ENCODE results near the gene DHODH.
"Not testable (repeated sequence)": the region's sequence is repeated elsewhere in the genome, so short reads cannot be mapped to it uniquely, and the experiment has no call there.

DHODH gene

DNA sequence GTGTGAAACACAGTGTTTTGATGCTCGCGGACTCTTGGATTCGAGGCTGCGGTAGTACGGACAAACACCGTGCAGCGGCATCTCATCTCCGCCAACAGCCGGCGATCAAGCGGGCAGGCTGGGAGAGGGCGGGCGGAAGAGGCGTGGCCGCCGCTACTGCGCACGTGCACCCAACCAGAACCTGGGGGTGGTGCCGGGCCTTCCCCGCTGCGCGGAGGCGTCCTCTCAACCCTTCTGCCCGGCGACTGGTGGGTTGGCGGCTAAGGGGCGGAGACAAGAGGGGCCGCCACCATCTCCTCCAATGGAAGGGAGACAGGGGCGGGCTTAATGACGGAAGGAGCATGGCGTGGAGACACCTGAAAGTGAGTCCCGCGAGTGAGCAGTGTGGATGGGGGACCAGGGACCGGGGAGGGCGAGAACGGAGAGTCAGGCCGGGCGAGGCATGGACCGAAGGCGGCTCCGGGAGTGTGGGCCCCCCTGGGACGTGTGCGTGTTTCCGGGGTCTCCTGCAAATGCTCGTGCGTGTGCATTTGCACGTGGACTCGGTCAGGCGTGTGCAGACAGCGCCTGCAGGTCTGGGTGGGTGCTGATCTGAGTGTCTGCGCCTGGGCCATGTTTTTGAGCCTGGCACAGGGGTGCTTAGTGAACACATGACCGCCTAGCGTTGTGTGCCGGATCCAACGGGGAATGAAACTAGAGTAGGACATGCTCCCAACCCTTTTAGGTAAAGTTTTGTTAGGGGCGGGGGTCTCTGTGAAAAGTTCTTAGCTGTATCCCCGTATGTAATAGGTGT lies at the start of gene DHODH:
Gene DHODH (plus strand): TSS at position 321 of the 793 bp plus-strand sequence. CDS start 21 bp downstream, at position 342.
- peak; percentile 92 for DNase-seq

DNA sequence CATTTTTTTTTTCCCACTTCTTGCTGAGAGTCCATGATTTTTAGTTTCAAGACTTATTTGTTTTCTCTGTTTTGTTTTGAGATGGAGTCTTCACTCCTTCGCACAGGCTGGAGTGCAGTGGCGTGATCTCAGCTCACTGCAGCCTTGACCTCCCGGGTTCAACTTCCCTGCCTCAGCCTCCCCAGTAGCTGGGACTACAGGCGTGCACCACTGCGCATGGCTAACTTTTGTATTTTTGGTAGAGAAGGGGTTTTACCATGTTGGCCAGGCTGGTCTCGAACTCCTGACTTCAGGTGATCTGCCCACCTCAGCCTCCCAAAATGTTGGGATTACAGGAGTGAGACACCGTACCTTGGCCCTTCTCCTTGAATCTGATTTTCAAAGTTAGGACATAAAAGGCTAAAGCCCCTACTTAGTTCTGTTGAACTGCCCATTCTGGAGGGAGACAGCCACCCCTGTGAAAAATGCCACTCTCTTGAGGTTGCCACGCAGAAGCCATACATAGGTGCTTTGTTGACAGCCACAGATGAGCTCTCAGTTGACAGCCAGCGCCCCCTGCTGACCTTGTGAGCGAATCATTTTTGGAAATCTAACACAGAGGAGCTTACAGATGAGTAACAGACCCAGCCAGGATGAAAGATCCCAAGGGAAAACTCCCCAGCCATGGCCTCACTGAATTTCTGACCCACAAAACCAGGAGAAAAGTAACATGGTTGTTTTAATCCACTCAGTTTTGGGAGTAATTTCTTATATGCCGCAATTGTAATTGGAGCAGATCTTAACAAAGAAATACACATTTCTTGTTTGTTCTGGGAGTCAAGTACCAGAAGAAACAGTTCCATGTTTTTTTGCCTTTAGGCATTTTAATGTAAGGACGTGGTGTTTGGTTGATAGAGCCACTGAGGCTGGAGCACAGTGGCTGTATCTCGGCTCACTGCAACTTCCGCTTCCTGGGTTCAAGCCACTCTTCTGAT lies 47.2 kb upstream of the DHODH start:
- peak; percentile 62 for DNase-seq

DNA sequence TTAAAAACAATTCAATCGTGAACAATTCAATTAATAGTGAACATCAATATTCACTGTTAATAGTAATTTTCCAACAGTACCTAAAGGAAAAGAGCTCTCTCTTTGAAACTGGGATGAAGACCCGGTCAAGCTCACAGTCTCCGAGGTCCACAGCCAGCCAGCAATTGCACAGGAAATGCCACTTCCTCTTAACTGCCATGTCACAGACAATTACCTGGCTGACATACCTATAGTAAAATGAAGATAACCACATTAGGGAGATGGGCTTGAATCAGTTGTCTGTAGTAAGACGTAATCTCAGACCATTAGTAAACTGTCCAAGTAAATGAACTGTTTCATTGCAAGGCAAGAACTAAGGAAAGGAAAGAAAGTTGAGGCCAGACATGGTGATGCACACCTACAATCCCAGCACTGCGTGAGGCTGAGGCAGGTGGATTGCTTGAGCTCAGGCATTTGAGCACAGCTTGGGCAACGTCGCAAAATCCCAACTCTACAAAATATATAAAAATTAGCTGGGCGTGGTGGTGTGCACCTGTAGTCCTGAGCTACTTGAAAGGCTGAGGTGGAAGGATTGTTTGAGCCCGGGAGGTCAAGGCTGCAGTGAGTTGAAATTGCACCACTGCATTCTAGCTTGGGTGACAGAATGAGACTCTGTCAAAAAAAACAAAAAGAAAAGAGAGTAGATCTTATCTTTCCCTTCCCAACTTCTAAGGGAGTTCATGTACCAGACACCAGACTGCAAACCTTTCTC lies 45.2 kb upstream of the DHODH start:
- DNase-seq: no peak

DNA sequence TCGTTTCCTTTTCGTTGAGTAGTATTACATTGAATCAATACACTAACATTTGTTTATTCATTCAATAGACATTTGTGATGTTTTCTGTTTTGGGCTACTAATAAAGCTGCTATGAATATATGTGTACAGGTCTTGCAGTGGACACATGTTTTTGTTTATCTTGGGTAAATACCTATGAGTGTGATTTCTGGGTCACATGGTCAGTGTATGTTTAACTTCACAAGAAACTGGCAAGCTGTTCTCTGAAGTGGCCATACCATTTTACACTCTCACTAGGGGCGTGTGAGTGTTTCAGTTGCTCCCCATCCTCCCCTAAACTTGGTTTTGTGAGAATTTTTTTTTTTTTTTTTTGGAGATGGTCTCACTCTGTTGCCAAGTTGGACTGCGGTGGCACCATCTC lies 43.3 kb upstream of the DHODH start:
- no peak for DNase-seq

DNA sequence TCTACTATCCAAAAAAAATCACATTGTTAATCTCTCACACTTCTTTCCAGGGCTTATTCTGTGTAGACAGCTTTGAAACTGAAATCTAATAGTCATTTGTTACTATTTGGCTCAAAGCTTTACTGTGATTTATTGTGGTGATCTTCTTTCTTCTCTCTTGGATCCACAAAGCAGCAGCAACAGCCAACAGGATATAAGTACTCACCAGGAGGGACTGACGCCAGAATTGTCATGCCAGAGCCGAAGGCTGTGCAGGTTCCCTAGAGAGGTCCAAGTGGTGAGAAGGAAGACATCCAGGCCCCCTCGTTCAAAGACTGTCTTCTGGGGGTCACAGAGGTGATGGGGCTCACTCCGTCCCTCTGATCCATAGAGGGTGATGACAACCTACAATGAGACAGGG lies 41.6 kb upstream of the DHODH start:
- no peak for DNase-seq

DNA sequence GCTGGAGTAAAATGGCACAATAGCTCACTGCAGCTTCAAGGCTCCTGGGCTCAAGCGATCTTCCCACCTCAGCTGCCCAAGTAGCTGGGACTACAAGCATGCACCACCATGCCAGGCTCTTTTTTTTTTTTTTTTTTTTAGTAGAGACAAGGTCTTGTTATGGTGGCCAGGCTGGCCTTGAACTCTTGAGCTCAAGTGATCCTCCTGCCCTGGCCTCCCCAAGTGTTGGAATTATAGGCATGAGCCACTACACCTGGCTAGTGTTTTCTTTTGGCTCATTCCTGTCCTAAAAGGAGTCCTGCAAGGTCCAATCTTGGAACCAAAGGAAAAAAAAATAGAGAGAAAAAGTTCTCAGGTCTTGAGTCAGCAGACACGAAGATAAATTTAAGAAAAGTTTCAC lies 39.2 kb upstream of the DHODH start:
- no peak for DNase-seq

DNA sequence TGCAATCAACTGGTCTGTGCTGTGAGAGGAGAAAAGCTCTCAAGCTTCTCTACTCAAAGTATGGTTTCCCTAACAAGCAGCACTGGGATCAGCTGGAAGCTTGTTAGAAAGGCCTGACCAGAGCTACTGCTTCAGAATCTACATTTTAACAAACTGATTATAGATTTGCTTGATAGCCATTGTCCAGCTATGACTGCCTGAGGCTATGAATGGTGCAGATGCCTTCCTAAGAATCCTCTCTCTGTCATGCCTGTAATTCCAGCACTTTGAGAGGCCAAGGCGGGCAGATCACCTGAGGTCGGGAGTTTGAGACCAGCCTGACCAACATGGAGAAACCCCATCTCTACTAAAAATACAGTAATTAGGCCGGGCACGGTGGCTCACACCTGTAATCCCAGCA lies 37.0 kb upstream of the DHODH start:
- no peak for DNase-seq

DNA sequence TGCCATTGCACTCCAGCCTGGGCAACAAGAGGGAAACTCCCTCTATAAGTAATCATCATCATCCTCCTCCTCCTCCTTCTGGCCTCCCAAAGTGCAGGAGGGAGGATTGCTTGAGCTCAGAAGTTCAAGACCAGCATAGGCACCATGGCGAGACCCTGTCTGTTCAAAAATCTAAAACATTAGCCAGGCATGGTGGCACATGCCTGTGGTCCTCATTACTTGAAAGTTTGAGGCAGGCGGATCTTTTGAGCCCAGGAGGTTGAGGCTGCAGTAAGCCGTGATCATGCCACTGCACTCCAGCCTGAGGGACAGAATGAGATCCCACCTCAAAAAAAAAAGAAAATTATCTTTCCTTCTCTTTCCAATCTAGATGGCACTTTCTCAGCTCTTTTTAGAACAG lies 36.2 kb upstream of the DHODH start:
- DNase-seq: no peak

DNA sequence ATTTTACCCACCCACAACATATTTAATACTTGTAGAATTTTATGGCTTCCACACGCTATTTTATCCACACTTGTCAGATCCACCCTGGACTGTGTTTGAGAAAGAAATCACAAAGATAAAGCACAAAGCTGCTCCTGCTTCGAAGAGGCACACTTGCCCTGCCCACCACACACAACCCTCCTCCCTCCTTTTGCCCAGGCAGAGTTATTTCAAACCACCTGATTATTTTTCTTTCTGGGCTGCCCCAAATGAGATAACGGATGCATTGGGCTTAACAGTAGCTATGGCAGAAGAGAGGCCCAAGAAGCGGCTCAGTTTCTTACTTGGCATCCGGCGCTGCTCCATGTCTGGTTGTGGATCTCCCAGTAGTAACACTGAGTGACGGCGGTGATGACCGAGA lies 35.5 kb upstream of the DHODH start:
- DNase-seq: no peak

DNA sequence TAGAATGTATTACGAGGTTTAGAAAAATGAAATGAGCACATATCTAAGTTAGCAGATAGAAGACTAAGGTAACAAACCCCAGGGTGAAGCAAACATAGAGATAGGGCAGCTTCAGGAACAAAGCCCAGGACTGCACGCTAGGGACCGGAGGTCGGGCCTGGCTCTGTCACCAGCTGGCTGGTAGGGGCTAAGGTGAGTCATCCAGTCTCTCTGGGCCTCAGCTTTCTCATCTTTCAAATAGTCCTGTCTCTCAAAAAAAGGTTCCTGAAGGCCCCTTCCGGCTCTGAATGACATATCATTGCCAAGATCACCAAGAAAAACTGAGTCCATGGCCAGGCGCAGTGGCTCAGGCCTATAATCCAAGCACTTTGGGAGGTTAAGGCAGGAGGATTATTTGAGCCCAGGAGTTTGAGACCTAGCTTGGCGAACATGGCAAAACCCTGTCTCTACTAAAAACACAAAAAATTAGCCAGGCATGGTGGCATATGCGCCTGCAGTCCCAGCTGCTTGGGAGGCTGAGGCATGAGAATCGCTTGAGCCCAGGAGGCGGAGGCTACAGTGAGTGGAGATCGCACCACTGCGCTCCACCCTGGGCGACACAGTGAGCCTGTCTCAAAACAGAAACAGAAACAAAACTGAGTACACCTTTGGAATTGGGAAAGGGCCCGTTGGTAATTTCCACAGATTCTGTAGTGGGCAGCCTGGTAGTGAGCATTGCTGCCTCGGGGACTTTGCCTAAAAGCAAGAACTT lies 34.3 kb upstream of the DHODH start:
- DNase-seq: no peak

DNA sequence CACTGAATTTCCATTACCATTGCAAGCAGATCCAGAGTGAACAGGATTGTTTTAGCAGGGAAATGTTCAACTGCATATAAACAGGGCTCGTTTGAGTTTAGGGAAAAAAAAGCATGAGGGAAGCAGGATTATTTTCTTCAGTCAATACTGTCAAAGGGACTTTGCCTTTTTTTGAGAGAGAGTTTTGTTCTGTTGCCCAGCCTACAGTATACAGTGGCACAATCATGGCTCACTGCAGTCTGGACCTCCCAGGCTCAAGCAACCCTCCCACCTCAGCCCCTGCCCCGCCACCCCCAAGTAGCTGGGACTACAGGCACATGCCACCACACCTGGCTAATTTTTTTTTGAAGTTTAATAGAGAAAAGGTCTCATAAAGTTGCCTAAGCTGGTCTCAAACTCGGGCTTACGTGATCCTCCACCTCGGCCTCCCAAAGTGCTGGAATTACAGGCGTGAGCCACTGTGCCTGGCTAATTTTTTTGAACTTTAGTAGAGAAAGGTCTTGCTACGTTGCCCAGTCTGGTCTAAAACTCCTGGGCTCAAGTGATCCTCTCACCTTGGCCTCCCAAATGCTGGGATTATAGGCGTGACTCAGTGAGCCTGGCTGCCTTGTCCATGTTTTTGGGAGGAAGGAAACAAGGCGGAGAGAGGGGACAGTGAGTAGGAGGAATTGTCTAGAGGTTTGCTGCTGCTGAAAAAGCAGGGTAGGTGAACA lies 23.1 kb upstream of the DHODH start:
- no peak for DNase-seq

DNA sequence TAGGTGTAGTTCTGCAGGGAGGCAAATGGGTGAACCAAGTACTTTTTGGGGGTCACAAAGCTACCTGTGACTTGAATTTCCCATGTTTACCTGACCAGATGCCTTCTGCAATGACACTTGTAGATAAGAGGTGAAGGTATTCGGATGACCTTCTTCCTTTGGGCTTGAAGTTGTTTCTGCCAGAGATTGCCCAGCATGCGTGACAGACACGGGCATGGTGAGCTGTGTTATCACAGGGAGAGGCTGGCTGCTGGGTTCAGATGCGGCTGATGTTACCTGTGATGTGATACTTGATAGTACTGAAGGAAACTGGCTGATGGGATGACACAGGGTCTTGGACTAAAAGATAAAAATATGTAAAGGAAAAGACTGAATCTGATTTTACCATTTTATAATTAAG lies 22.4 kb upstream of the DHODH start:
- no peak for DNase-seq

DNA sequence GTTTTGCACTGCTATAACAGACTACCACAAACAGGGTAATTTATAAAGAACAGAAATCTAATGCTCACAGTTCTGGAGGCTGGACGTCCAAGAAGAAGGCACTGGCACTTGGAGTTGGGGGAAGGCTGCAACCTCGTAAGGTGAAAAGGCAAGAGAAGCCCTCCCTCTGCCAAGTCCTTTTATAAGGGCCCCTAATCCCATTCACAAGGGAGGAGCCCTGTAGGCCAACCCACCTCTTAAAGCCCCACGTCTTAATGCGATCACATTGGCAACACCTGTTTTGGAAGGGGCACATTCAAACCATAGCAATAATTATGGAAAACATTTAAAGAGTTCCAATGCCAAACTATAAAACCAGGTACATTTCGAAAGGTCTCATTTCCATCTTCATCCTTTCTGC lies 13.5 kb upstream of the DHODH start:
- DNase-seq: no peak

DNA sequence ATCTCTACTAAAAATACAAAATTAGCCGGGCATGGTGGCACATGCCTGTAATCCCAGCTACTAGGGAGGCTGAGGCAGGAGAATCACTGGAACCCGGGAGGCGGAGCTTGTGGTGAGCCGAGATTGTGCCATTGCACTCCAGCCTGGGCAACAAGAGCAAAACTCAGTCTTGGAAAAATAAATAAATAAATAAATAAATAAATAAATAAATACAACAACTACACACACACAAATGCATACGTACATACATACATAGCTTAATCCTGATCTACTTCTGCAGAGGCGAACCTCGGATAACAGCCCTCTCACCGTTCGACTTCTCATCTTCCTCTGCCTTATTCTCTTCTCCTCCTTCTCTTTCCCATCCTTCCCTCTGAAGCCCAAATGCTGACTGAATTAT lies 11.0 kb upstream of the DHODH start:
- DNase-seq: not testable (repeated sequence)

DNA sequence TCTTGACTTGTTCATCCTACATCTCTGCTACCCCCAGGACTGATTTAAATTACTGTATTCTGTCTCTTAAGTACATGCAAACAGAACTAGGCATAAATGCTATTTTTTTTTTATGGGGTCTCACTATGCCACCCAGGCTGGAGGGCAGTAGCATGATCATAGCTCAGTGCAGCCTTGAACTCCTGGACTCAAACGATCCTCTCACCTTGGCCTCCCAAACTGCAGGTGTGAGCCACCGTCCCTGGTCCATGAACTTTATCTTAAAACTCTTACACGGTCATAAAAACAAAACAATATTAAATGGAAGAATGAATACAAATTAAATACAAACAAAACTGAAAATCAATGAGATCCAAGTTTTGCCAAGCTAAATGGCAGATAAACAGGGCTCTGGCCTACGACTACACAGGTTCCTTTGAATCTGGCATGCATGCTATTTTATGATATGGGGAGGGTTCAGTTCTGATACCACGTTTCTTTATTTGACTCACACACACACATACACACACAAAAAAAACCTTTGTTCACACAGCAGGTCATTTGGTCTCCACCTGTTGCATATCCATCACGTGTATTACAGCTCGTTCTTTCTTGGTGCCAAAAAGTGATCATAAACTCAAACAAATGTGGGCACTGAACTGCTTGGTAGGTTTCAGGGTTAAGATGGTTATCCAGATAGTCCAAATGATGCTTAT lies 7.2 kb upstream of the DHODH start:
- DNase-seq: no peak

DNA sequence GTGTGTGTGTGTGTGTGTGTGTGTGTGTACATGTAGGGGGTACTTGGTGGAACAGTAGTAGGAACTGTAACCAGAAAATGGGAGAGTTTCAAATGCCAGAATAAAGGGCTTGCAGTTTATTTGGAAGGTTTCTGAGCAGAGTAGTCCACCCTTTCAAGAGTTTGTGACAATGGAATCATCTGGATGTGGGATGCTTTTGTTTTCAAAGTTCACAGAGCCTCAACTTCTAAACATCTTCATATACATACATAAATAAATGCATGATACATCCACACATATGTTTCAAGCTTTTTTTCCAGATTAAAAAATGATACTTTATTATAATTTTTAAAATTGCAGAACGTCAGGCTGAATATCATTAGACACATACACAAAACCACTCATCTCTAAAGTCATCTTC lies 5.9 kb upstream of the DHODH start:
- DNase-seq: no peak

DNA sequence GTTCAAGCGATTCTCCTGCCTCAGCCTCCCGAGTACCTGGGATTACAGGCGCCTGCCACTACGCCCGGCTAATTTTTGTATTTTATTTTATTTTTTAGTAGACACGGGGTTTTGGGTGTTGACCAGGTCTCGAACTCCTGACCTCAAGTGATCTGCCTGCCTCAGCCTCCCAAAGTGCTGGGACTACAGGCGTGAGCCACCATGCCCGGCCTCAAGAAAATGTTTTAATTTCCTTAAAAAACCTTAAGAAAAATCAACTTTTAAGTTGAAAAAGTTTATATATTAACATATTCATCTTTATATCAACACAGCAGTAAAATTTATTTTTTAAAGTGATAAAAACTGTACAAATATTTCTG lies 500 bp upstream of the DHODH start:
- not testable (repeated sequence) for DNase-seq

DNA sequence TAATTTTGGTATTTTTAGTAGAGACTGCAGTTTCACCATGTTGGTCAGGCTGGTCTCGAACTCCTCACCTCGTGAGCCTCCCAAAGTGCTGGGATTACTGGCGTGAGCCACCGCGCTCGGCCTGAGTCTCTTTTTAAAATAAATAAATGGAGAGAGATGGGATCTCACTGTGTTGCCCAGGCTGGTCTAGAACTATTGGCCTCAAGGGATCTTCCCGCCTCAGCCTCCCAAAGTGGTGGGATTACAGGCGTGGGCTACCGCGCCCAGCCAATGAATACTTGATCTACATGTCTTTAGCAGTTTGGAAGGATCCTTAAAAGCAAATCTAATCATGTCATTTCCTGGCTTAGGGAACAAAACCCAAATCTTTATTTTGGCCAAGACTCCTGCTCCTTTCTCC lies 1.2 kb downstream of the DHODH start:
- DNase-seq: no peak

DNA sequence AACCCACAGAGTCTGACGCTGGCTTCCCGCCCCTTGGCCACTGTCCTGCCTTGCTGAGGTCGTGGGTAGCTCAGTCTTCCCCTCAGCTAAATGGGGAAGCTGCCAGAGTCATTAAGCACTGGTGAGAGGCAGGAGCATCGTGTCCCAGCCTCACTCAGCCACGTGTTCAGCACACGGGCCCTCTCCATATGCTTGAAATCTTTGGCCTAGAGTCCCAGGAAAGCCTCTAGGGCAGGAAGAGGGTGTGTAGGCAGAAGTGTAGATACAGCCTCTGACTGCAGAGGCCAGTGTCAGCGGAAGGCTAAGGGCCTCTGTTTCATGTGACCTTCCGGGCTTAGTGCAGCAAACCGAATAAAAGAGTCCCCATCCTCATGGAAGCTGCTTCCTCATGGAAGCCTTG lies 4.1 kb downstream of the DHODH start:
- no peak for DNase-seq

DNA sequence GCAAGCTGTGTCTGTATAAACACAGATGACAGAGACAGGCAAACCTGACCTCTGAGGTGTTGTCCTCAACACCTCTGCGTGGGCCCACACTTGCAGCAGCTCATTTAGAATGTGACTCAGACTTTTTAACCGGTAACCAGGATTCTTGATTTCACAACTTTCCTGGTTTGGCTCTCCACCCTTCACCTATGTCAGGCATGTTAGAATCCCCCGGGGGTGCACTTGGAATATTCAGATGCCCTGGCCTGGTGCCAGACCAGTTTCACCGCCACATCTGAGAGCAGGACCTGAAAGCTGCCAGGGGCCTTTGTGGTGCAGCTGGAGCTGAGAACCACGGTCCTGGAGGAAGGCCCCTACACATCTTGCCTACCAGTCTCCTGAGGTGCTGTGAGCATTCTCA lies 4.8 kb downstream of the DHODH start:
- no peak for DNase-seq

DNA sequence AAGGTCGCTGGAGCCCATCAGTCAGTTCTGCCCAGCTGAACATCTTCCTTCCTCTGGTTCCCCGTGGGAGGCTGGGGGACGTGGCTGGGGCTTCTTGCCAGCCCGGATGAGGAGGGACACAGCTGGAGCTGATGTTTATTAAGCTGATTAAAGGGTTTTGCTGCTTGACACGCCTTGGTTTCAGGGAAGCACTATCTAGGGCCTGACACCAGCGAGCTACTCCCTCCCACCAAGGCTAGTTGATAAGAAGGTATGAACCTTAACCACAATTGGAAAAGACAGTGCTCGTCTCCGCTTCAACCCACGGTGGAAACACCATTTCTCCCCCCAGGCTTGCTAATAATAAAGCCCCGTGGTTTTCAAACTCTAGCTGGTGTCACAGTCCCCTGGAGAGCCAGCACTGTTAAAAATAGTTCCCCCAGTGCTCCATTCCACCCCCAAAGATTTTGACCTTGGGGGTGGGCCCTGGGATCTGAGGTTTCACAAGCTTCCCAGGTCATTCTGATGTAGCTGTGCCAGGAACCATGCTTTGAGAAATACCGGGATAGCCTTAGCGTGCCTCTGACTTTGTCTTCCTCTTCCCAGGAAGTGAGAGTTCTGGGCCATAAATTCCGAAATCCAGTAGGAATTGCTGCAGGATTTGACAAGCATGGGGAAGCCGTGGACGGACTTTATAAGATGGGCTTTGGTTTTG lies 5.5 kb downstream of the DHODH start:
- DNase-seq: no peak

Data from T1000 (cell line).